ENCODE measurements around the gene PLA2G4F. TPM values are rescaled to one million over a fixed set of nuclear protein-coding genes. Genes with fewer than 3 reads are reported as not detected.

Gene PLA2G4F
- polyA plus RNA-seq, 3 donors, result 0.09 to 0.68 TPM; not detected in 1

- 93 to 96% (median 93%) methylated on average over 4 of the region's 4 CpGs for WGBS, 3 donors
- H3K27ac ChIP-seq (ENCODE audit: low read depth, low read length), result no peak overlapping the region
Observed at GRCh38 chr15:42138411-42138810, 18.0 kb downstream of the PLA2G4F start.

- WGBS, 3 donors, result 43 to 51% (median 50%) methylated on average over 11 of the region's 11 CpGs
Observed at GRCh38 chr15:42137461-42138261, 18.8 kb downstream of the PLA2G4F start.

GRCh38 chr15:42136513-42136912, 19.9 kb downstream of the PLA2G4F start:
- no peak overlapping the region for H3K27ac ChIP-seq (ENCODE audit: low read depth, low read length)
- WGBS, 3 donors, result 82 to 89% (median 88%) methylated on average over 11 of the region's 11 CpGs

More at GRCh38 chr15:42137461-42138261, 18.8 kb downstream of the PLA2G4F start:
- no peak overlapping the region for H3K27ac ChIP-seq (ENCODE audit: low read depth, low read length)

DNA sequence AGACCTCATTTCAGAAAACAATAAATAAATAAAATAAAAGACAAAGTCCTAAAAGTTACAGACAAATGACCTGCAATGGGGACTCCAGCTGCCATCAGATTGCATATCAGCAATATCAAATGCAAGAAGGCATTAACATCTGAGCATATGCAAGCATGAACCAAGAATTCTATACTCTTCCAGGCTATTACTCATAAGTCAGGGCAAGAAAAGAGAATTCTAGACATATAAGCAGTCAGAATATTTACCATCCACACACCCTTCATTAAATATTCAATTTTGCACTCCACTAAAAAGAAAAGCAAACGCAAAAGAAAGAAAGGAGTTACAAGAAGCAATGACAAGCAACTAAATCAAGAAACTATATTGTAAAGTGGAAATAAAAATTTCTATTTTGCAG, 21.1 kb downstream of the PLA2G4F start:
- no peak overlapping the region for H3K27ac ChIP-seq (ENCODE audit: low read depth, low read length)
- 63 to 89% (median 88%) methylated on average over 1 of the region's 1 CpG for WGBS, 3 donors

GRCh38 chr15:42134617-42135245, 21.7 kb downstream of the PLA2G4F start:
- 66 to 84% (median 78%) methylated on average over 6 of the region's 6 CpGs for WGBS, 3 donors
- H3K27ac ChIP-seq (ENCODE audit: low read depth, low read length), result no peak overlapping the region

DNA sequence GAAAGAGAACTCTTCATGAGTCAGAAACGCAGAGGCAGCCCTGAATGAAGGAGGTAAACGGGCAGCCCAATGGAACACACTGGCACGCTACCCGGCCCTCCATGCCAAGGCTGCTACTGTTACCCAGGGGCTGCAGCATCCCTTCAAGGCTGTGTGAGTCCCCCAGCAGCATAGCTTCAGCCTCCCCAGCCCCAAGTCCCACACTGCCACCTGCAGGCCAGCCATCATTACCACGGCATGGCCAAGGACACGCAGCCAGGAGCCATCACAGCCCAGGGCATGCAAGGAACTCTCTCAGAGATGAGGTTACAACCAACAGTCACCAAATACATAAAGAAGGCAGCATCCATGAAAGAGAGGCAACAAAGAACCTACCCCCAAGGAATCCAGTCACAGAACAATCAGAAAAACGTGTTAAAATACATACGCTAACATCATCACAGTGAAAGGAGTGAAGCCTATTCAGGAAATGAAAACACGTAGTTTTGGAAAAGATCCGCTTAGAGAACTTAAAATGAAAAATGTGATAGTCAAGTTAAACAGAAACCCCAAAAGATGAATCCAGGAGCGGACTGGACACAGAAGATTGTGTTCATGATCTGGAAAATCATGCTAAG, 22.4 kb downstream of the PLA2G4F start:
- WGBS, 3 donors, result 57 to 68% (median 67%) methylated on average over 11 of the region's 11 CpGs
- H3K27ac ChIP-seq (ENCODE audit: low read depth, low read length), result no peak overlapping the region

- no peak overlapping the region for H3K27ac ChIP-seq (ENCODE audit: low read depth, low read length)
- WGBS, 3 donors, result 88 to 91% (median 89%) methylated on average over 4 of the region's 4 CpGs
Observed at GRCh38 chr15:42133356-42133755, 23.1 kb downstream of the PLA2G4F start.

DNA sequence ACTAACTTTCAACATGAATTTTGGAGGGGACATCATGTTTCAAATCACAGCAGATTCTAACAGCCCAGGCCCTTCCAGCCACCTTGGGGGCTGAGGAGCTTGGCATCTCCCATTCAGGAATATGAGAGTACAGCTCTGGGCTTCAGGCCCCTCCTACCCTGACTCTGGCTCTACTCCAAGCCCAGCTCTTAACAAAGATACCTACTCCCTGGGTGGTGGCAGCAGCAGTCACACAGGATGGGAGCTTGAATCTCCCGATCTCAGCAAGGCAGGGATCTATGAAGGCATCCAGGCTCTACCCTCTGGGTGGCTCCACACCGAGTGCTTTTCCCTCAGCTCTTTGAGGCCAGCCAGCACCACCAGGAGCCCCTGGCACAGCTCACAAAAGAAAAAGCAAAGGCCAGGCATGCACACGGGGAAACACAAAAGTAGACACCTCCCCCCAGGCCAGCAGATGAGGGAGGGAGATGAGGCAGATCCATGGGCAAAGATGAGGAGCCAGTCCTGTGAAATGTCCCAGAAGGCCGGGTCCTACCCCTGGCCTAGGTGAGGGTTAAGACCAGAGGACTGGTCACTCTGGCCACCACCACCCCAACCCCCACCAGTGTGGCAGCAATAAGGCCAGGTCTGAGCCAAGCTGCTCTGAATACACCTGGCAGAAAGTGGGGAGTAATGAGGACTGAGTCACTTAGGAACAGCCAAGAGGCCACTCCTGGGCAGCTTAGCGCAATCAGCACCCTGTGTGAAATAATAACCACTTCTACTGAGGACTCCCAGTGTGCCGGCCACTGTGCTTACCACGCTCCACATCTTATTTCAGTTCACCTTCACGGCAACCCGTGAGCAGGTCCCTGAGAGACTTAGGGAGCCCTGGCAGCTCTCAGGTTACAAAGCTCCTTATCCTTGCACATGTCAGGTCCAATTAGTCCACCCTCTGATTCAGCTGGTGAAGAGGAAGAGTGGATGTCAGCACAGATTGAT, 24.3 kb downstream of the PLA2G4F start:
- H3K27ac ChIP-seq (ENCODE audit: low read depth, low read length), result no peak overlapping the region
- WGBS, 3 donors, result 74 to 81% (median 76%) methylated on average over 9 of the region's 9 CpGs

DNA sequence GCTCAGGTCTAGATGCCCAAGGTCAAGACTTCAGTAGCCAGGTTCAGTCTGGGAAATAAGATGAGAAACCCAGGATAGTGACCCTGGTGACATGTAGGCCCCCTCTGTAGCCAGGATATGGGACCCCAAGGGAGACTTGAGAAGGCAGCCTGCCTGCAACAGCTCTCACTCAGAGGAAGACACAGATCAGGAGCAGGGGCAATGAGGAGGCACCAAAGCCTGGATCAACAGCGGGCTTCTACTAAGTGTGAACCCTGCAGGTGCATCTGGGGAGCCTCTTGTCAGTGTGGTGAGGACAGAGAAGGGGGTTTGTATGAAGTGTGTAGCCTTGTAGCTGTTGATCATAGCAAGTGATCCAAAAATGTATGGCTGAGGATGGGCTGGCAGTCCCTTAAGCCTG, 25.4 kb downstream of the PLA2G4F start:
- H3K27ac ChIP-seq (ENCODE audit: low read depth, low read length), result no peak overlapping the region
- WGBS, 3 donors, result 85 to 100% (median 95%) methylated on average over 1 of the region's 1 CpG

DNA sequence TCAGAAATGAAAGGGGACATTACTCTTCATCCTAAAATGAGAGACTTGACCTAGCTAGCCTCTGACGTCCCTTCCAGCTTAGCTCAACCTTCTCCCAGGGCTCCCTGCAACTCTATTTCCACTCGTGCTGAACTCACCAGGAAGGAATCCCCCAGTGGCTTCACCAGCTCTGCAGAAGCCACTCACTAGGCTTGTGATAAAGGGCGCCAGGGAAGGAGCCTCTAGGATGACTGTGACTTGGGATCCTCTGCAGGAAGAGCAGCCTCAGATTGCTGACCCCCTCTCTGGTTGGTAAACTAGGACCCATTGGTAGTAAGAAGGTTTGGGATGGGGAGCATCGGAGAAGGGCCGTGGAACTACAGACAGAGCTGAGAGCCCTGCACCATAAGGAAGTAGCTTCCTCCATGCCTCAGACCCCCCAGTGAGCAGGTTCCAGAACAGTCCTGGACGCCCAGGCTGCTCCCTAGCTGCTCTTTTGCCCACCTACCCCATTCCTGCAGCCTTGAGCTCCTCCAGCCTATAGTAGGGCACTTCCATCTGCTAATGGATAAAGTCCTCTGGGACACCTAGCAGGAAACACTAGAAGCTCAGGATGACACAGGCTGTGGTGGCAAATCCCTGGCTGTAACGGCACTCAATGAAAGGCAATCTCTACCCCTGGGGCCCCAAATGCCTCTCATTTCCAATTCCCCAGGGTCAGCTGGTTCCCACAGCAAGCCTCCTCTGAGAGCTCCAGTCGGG, 26.0 kb downstream of the PLA2G4F start:
- no peak overlapping the region for H3K27ac ChIP-seq (ENCODE audit: low read depth, low read length)
- 70 to 75% (median 72%) methylated on average over 8 of the region's 8 CpGs for WGBS, 3 donors

DNA sequence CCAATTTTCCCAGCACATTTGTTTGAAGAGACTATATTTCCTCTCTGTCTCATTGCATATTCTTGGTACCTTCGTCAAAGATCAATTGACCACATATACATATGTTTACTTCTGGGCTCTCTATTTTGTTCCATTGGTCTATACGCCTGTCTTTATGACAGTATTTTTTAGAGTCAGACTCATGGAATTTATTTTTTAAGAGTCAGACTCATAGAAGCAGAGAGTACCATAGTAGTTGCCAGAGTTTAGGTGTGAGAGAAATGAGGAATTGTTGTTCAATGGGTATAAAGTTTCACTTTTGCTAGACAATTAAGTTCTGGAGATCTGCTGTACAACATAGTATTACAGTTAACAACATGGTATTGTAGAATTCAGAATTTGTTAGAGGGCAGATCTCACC, 27.1 kb downstream of the PLA2G4F start:
- H3K27ac ChIP-seq (ENCODE audit: low read depth, low read length), result no peak overlapping the region
- 85 to 88% (median 86%) methylated on average over 2 of the region's 2 CpGs for WGBS, 3 donors

- H3K27ac ChIP-seq (ENCODE audit: low read depth, low read length), result no peak overlapping the region
- WGBS, 3 donors, result 56 to 81% (median 81%) methylated on average over 6 of the region's 6 CpGs
Observed at GRCh38 chr15:42128476-42128875, 28.0 kb downstream of the PLA2G4F start.

- WGBS, 3 donors, result 91 to 97% (median 95%) methylated on average over 3 of the region's 3 CpGs
- no peak overlapping the region for H3K27ac ChIP-seq (ENCODE audit: low read depth, low read length)
Observed at GRCh38 chr15:42123546-42123945, 32.9 kb downstream of the PLA2G4F start.

- no peak overlapping the region for H3K27ac ChIP-seq (ENCODE audit: low read depth, low read length)
- WGBS, 3 donors, result 25 to 43% (median 38%) methylated on average over 2 of the region's 2 CpGs
Observed at GRCh38 chr15:42121682-42122081, 34.8 kb downstream of the PLA2G4F start.

- no peak overlapping the region for H3K27ac ChIP-seq (ENCODE audit: low read depth, low read length)
- 62 to 91% (median 71%) methylated on average over 6 of the region's 6 CpGs for WGBS, 3 donors
Observed at GRCh38 chr15:42121021-42121420, 35.4 kb downstream of the PLA2G4F start.

GRCh38 chr15:42120285-42120684, 36.2 kb downstream of the PLA2G4F start:
- 85 to 88% (median 87%) methylated on average over 1 of the region's 1 CpG for WGBS, 3 donors

GRCh38 chr15:42119446-42119760, 37.0 kb downstream of the PLA2G4F start:
- 52 to 61% (median 55%) methylated on average over 5 of the region's 5 CpGs for WGBS, 3 donors
- H3K27ac ChIP-seq (ENCODE audit: low read depth, low read length), result no peak overlapping the region

More at GRCh38 chr15:42120285-42120684, 36.2 kb downstream of the PLA2G4F start:
- H3K27ac ChIP-seq (ENCODE audit: low read depth, low read length), result no peak overlapping the region
